ENCODE data around the gene BAZ2A.

Gene BAZ2A

GRCh38 chr12:56634837-56635791, 5.0 kb upstream of the BAZ2A start:
- peak; percentile 77 to 82 for DNase-seq

DNA sequence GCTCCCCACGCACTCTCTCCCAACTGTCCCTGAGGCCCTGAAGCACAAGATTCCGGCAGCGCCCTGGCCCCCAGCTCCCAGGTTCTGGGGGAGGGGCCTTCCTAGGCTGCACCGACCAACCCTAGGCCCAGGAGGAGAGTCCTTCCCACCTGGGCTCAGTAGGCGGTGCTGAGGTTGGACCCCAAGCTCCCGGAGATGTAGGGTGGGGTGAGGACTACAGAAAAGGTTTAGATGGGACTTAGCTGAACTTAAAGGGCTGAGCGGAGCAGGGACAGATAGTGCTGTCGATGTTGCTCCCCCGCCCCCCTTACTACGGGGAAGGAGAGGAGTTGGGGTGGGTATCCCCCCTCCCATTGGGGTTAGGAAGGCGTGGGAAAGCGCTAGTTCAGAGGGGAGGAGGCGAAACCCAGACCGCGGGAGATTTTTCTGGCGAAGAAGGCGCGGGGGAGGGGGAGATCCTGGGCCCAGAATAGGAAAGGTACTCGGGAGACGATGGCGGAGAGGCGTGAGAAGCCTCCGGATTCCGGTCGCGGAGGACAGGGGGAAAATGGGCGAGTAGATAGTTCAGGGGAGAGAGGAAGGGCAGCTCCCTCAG, 4.2 kb upstream of the BAZ2A start:
- peak in 1 of 2 experiments; percentile 16 for DNase-seq

GRCh38 chr12:56633468-56634241, 3.5 kb upstream of the BAZ2A start:
- DNase-seq = no peak

DNA sequence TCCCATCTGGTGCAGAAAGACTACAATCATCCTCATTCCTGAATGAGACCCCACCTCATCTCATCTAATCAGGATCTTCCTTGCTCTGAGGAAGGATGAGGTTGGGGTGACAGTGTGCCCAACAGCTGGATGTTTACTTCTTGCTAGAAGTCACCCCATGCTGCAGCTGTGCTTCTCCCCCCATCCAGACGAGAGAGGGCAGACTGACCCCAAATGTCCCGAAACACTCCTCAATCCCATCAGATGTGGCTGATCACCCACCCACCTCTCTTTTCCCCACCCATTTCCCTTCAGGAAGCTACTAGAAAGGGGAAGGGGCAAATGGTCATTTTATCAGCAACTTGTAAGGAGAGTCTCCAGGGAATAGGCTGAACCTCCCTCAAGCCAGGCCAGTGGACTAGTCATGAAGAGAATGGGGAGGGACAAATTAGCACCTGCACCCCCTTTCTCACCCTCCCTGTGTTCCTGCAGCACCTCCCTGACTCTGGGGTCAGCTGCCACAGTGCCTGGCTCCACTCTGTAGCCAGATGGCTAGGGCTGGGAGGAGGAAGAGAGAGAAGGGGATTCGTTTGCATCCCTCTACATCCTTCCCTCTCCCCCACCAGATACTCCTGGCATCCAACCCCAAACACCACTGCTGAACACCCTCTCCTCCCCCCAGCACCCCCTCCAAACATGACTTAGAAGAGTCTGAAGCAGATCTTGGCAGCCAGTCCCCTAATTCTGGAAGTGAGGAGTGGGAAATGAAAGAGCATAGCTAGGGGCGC, 2.8 kb upstream of the BAZ2A start:
- no peak for DNase-seq

- DNase-seq = no peak
Measured at GRCh38 chr12:56631790-56632700, 1.9 kb upstream of the BAZ2A start.

GRCh38 chr12:56629459-56630179, 507 bp downstream of the BAZ2A start:
- DNase-seq = no peak

- DNase-seq = no peak
Measured at GRCh38 chr12:56628671-56629458, 1.3 kb downstream of the BAZ2A start.

DNA sequence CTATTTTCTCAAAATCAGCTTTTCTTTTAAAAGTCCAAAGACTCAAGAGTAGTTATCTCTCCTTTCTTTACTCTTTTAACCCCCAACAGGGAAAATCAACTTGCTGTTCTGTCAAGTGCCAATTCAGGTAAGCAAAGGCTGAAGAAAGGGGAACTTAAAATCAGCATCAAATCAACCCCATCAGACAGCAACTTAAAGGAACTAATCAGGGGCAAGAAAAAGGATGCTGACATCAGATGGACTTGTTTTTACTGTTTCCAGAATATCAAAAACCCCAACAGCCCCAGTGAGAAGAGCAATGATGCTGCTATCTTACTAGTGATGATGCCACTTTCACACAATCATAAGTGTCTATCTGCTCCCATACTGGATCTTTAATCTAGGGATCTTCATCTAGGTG, 3.4 kb downstream of the BAZ2A start:
- DNase-seq = no peak

DNA sequence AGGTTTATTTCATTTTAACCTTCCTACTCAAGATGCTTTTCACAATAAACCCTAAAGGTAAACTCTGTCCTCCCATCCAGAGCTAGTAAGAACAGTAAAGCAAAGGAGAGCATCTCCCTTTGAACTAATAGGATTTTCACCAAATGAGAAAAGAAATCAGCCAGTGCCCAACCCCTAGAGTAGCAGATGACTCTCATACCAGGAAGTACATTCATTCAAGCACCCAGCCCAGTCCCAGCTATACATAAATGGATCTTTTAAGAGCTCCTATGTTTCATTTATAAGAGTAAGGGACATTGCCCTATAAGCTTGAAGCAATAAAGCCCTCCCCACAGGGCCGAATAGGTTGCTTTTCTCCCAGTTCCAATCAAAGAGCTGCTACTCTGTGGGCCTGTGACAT, 7.6 kb downstream of the BAZ2A start:
- no peak for DNase-seq

DNA sequence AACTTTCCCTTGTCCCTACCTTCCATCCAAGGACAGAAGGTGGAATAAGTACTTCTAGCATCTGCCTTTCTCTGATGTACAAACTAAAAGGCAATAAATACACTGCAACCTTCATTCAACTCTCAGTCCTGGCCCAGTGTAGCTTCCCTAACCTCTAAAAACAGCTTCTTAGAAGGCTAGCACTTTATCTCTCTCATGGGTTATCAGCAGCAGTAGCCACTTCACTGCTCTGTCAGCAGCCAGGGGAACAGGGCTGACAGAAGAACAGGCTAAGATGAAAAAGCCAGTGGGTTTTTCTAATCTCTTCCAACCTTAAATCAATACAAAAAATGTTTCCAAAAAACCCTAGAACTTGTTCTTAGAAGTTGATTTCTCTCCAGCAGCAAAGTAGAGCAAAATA, 13.2 kb downstream of the BAZ2A start:
- DNase-seq = no peak

DNA sequence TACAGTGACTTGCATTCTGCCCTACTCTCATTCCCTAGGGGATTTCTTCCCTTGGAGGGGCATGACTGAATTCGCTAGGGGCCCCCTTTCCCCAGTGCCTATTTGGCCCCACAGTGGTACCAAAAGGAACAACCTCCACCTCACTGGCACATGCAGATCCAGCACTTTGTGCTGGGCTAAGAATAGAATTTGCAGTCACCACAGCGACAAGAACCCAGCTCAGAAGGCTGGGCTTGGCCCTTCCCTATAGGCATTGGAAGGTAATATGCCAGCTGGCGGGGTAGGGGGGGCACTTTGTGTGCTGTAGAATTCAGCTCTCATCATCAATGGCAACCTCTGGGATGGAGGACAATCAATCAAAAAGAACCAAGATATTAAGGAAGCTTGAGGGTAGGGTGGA, 13.9 kb downstream of the BAZ2A start:
- DNase-seq = no peak

DNA sequence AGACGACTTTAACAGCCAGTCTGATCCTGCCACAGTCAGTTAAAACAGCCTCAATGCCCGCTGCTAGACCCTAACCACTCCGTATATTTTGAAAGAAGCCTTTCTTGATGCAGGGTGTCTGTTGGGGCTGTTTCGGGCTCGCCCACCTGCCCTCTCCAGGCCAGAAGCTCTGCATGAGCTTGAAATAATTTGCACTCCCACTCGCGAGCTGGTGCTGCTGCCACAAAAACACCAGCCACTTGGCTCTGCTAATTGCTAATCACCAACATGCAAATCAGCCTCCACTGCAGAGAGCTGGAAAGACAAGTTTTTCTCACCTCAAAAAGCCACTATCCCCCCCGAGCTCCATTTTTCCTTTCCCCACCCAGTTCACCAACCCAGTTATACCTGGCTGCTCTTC, 15.5 kb downstream of the BAZ2A start:
- no peak for DNase-seq

DNA sequence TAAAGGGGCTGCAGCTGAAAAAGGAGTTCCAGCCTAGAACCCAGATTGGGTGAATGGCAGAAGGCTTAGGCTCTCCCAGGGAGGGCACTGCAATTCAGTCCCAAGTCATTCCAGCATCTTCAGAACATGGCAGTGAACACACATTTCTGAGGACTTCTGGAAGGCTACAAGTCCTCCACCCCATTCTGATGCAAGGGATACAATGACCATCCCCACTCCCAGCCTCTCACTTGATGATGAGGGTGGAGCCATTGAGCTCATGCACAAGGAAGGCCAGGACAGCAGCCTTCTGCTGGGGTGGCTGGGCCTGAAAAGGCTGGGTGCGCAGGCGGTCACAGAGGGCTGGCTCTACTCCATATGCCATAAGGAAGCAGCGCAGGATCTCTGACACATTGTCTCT, 25.8 kb downstream of the BAZ2A start:
- no peak for DNase-seq

DNA sequence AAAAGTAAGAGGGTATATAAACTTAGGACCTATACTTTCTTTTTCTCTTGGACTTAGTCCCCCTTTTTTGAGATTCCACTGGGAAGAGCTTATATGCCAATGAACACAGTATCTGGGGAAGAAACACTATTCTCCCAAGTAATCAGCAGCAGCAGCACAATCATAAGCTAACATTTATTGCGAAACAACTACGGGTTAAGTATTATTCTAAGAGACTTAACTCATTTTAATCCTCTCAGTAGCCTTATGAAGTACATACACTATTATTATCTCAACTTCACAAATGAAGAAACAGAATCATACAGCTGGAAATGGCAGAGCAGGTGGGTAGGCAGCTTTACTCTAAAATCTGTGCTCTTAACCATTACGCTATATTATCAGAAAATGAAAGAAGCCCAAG, 27.9 kb downstream of the BAZ2A start:
- no peak for DNase-seq

GRCh38 chr12:56601503-56601902, 28.6 kb downstream of the BAZ2A start:
- DNase-seq = no peak

- DNase-seq = no peak
Measured at GRCh38 chr12:56600753-56601152, 29.4 kb downstream of the BAZ2A start.

GRCh38 chr12:56599797-56600196, 30.3 kb downstream of the BAZ2A start:
- no peak for DNase-seq

DNA sequence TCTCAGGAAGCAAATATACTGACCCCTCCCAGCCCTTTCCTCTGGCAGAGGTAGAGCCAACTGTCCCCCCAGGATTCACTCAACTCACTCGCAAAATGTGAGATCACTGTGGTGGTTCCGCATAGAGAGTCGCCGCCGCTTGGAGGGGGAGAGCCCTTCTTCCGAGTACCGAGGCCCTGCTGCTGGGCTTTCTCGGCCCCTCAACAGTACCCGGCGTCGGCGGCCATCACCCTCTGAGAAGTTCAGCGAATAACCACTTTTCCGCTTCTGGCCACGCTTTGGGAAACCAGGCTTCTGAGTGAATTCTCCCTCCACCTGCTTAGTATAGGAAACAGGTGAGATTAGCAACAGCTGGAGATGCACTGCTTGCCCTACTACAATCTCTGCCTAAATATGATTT, 31.1 kb downstream of the BAZ2A start:
- DNase-seq = no peak

DNA sequence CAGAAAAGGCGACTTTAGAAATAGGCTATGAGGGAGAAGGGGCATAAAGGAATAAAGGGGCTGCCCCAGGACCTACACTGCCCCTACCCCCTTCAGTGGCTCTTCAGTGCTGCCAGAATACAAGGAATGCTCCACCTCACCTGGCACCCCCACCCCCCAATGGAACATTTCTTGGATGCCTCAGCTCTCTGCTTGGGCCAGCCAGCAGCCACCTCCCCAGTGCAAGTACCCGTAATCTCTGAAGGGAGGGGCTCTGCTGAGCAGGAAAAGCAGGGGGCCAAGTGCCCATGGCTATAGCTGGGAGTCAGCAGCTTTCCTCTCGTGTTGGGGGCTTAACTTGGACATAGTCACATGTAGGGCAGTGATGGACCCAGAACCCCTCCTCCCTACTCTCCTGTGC, 33.3 kb downstream of the BAZ2A start:
- no peak for DNase-seq

Measured in NCI-H1930 (cell line).